Tibial nerve (tissue), 3 donors: ENCODE results near the gene SNAPC1.

Source experiments
- POLR2A ChIP-seq, 2 donors: fragments of 450-650 bp; IDR thresholded peaks; one replicate each; pipeline ENCODE4 v1.6.1; 2017; ENCODE audit warnings: antibody characterized with exemption in 2 of 2, mild to moderate bottlenecking in 2 of 2, moderate library complexity in 2 of 2
- TF ChIP-seq, protein P1 (sequence below), 5 experiments: fragments of 200-600 bp in 3 of 5; fragments of 450-650 bp in 2 of 5; sonication (generic) in 3 of 5; IDR thresholded peaks; one replicate each; pipeline ENCODE4 v1.5.1; 2016 to 2019; ENCODE audit warnings: antibody characterized with exemption in 5 of 5, mild to moderate bottlenecking in 3 of 5, moderate library complexity in 2 of 5

DNA sequence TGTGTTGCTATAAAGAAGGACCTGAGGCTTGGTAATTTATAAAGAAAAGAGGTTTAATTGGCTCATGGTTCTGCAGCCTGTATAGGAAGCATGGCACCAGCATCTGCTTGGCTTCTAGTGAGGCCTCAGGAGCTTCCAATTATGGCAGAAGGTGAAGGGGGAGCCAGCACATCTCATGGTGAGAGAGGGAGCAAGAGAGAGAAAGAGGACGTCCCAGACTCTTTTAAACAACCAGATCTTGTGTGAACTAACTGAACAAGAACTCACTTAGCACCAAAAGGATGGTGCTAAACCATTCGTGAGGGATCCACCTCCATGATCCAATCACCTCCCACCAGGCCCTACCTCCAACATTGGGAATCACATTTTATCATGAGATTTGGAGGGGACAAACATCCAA lies 6.1 kb upstream of the SNAPC1 start:
- TF ChIP-seq, protein P1, sequence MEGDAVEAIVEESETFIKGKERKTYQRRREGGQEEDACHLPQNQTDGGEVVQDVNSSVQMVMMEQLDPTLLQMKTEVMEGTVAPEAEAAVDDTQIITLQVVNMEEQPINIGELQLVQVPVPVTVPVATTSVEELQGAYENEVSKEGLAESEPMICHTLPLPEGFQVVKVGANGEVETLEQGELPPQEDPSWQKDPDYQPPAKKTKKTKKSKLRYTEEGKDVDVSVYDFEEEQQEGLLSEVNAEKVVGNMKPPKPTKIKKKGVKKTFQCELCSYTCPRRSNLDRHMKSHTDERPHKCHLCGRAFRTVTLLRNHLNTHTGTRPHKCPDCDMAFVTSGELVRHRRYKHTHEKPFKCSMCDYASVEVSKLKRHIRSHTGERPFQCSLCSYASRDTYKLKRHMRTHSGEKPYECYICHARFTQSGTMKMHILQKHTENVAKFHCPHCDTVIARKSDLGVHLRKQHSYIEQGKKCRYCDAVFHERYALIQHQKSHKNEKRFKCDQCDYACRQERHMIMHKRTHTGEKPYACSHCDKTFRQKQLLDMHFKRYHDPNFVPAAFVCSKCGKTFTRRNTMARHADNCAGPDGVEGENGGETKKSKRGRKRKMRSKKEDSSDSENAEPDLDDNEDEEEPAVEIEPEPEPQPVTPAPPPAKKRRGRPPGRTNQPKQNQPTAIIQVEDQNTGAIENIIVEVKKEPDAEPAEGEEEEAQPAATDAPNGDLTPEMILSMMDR (IDR thresholded peaks at IDR 0.05): no peak
- TF ChIP-seq POLR2A (IDR thresholded peaks at IDR 0.05): no peak
